ACC112 (cell line): Measurements from ENCODE around the gene NUDT14.

Experiments used
- H2AFZ ChIP-seq: fragments of 200-600 bp; sonication (generic); one replicate; pipeline ENCODE4 v1.6.0; 2017; ENCODE audit warnings: antibody characterized with exemption, low read length; ENCODE audit not compliant: unreplicated experiment
- H3K27ac ChIP-seq: fragments of 200-600 bp; sonication (generic); 2 replicates; pipeline ENCODE4 v1.5.1; 2014; ENCODE audit warnings: low read depth, mild to moderate bottlenecking, antibody characterized with exemption, low read length, moderate library complexity
- H3K27me3 ChIP-seq: fragments of 200-600 bp; sonication (generic); 2 replicates; pipeline ENCODE4 v1.6.1; 2014; ENCODE audit warnings: mild to moderate bottlenecking, antibody characterized with exemption, low read length, moderate library complexity, mixed read lengths; ENCODE audit not compliant: insufficient read depth
- H3K36me3 ChIP-seq: fragments of 200-600 bp; sonication (generic); 2 replicates; pipeline ENCODE4 v1.6.1; 2016; ENCODE audit warnings: mild to moderate bottlenecking, antibody characterized with exemption, low read length, moderate library complexity, mixed read lengths; ENCODE audit not compliant: insufficient read depth
- H3K4me1 ChIP-seq: fragments of 200-600 bp; sonication (generic); one replicate; pipeline ENCODE4 v1.6.1; 2016; ENCODE audit warnings: low read length, mixed read lengths; ENCODE audit not compliant: insufficient read depth, unreplicated experiment, control insufficient read depth
- H3K4me3 ChIP-seq: fragments of 200-600 bp; sonication (generic); 2 replicates; pipeline ENCODE4 v1.5.1; 2014; ENCODE audit warnings: mild to moderate bottlenecking, low read depth, low read length
- H3K79me2 ChIP-seq: fragments of 200-600 bp; sonication (generic); one replicate; pipeline ENCODE4 v1.6.0; 2016; ENCODE audit warnings: low read length; ENCODE audit not compliant: control insufficient read depth, unreplicated experiment, insufficient read depth

NUDT14 gene

GRCh38 chr14:105185001-105185400, 3.9 kb upstream of the NUDT14 start:
- no peak overlapping the region for H3K27ac ChIP-seq
- no peaks in the 10 kb centered on the region for H3K4me1 ChIP-seq
- H2AFZ ChIP-seq = no peak overlapping the region

GRCh38 chr14:105184461-105184860, 3.3 kb upstream of the NUDT14 start:
- no peaks in the 10 kb centered on the region for H3K4me1 ChIP-seq
- H3K79me2 ChIP-seq = no peaks in the 10 kb centered on the region
- no peaks in the 10 kb centered on the region for H3K36me3 ChIP-seq
- H3K27ac ChIP-seq = no peak overlapping the region
- H3K4me3 ChIP-seq = no peak overlapping the region
- H2AFZ ChIP-seq = no peak overlapping the region
- no peaks in the 10 kb centered on the region for H3K27me3 ChIP-seq

More at GRCh38 chr14:105185001-105185400, 3.9 kb upstream of the NUDT14 start:
- Histone ChIP-seq H3K27me3 (no peaks in the 10 kb centered on the region), H3K79me2 (no peaks in the 10 kb centered on the region), H3K4me3 (no peak overlapping the region), H3K36me3 (no peaks in the 10 kb centered on the region)

- H3K36me3 ChIP-seq = no peaks in the 10 kb centered on the region
- H3K4me3 ChIP-seq = no peak overlapping the region
- H3K79me2 ChIP-seq = no peaks in the 10 kb centered on the region
- H3K27ac ChIP-seq = no peak overlapping the region
- no peaks in the 10 kb centered on the region for H3K27me3 ChIP-seq
- H2AFZ ChIP-seq = no peak overlapping the region
- no peaks in the 10 kb centered on the region for H3K4me1 ChIP-seq
Measured at GRCh38 chr14:105182296-105183020, 1.3 kb upstream of the NUDT14 start.

GRCh38 chr14:105181549-105182295, 610 bp upstream of the NUDT14 start:
- H3K4me3 ChIP-seq = no peak overlapping the region
- H3K4me1 ChIP-seq = no peaks in the 10 kb centered on the region
- no peaks in the 10 kb centered on the region for H3K36me3 ChIP-seq
- H3K27ac ChIP-seq = no peak overlapping the region
- no peak overlapping the region for H2AFZ ChIP-seq
- H3K27me3 ChIP-seq = no peaks in the 10 kb centered on the region
- H3K79me2 ChIP-seq = no peaks in the 10 kb centered on the region

- no peaks in the 10 kb centered on the region for H3K27me3 ChIP-seq
- H3K27ac ChIP-seq = no peak overlapping the region
- H3K79me2 ChIP-seq = no peaks in the 10 kb centered on the region
- no peaks in the 10 kb centered on the region for H3K4me1 ChIP-seq
- H3K4me3 ChIP-seq = no peak overlapping the region
- H2AFZ ChIP-seq = no peak overlapping the region
- no peaks in the 10 kb centered on the region for H3K36me3 ChIP-seq
Measured at GRCh38 chr14:105179191-105179590, 1.9 kb downstream of the NUDT14 start.

GRCh38 chr14:105178868-105179140, 2.3 kb downstream of the NUDT14 start:
- no peak overlapping the region for H3K27ac ChIP-seq
- H3K36me3 ChIP-seq = no peaks in the 10 kb centered on the region
- H3K4me3 ChIP-seq = no peak overlapping the region
- no peaks in the 10 kb centered on the region for H3K4me1 ChIP-seq
- H2AFZ ChIP-seq = no peak overlapping the region
- no peaks in the 10 kb centered on the region for H3K79me2 ChIP-seq
- no peaks in the 10 kb centered on the region for H3K27me3 ChIP-seq

GRCh38 chr14:105178069-105178867, 2.8 kb downstream of the NUDT14 start:
- no peaks in the 10 kb centered on the region for H3K4me1 ChIP-seq
- no peak overlapping the region for H3K27ac ChIP-seq
- no peak overlapping the region for H2AFZ ChIP-seq
- H3K4me3 ChIP-seq = no peak overlapping the region
- no peaks in the 10 kb centered on the region for H3K27me3 ChIP-seq
- no peaks in the 10 kb centered on the region for H3K79me2 ChIP-seq
- H3K36me3 ChIP-seq = no peaks in the 10 kb centered on the region

GRCh38 chr14:105177082-105177481, 4.0 kb downstream of the NUDT14 start:
- H3K27ac ChIP-seq = no peak overlapping the region
- no peaks in the 10 kb centered on the region for H3K79me2 ChIP-seq
- H3K4me3 ChIP-seq = no peak overlapping the region
- H3K27me3 ChIP-seq = no peaks in the 10 kb centered on the region
- H2AFZ ChIP-seq = no peak overlapping the region
- no peaks in the 10 kb centered on the region for H3K4me1 ChIP-seq
- H3K36me3 ChIP-seq = no peaks in the 10 kb centered on the region

GRCh38 chr14:105176513-105176912, 4.6 kb downstream of the NUDT14 start:
- H3K27me3 ChIP-seq = no peaks in the 10 kb centered on the region
- H3K27ac ChIP-seq = no peak overlapping the region
- H3K79me2 ChIP-seq = no peaks in the 10 kb centered on the region
- H3K4me3 ChIP-seq = no peak overlapping the region
- H2AFZ ChIP-seq = no peak overlapping the region
- H3K4me1 ChIP-seq = no peaks in the 10 kb centered on the region
- H3K36me3 ChIP-seq = no peaks in the 10 kb centered on the region

GRCh38 chr14:105173901-105174894, 6.9 kb downstream of the NUDT14 start:
- Histone ChIP-seq H3K36me3 (no peaks in the 10 kb centered on the region), H3K4me3 (no peak overlapping the region), H2AFZ (no peak overlapping the region), H3K79me2 (no peaks in the 10 kb centered on the region), H3K4me1 (peaks cover 2% of the 10 kb centered on the region), H3K27me3 (peaks cover 13% of the 10 kb centered on the region), H3K27ac (no peak overlapping the region)
